Testis (tissue), 2 donors: ENCODE data around the gene CLCN1.

Experiments
- POLR2A ChIP-seq: fragments of 450-650 bp; IDR thresholded peaks from one replicate; pipeline ENCODE4 v1.6.1; 2017; ENCODE audit warnings: antibody characterized with exemption, mild to moderate bottlenecking, moderate library complexity
- TF ChIP-seq, protein P1 (sequence below), 3 experiments: fragments of 450-650 bp in 2 of 3; fragments of 200-600 bp in 1 of 3; sonication (generic) in 1 of 3; IDR thresholded peaks; one replicate each; pipeline ENCODE4 v1.5.1; 2016 to 2019; ENCODE audit warnings: antibody characterized with exemption in 3 of 3, mild to moderate bottlenecking in 2 of 3, moderate library complexity in 1 of 3

DNA sequence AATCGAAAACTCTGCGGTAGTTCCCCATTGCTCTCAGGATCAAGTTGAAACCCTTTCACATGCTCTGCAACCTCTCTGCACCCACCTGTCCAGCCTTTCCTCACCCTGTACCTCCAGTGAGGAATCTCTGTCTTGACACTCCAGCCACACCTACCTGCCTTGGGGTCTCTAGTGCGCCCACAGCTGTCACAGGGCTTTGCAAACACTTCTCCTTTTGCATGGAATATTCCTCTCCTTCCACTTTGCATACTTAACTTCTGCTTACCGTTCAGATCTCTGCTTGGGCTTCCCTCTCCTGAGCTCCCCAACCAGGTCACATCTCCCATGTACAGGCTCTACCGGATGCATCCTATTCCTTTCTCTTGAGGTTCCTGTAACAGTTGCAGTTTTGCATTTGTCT is 58.6 kb downstream of the CLCN1 start:
- TF ChIP-seq, protein P1, sequence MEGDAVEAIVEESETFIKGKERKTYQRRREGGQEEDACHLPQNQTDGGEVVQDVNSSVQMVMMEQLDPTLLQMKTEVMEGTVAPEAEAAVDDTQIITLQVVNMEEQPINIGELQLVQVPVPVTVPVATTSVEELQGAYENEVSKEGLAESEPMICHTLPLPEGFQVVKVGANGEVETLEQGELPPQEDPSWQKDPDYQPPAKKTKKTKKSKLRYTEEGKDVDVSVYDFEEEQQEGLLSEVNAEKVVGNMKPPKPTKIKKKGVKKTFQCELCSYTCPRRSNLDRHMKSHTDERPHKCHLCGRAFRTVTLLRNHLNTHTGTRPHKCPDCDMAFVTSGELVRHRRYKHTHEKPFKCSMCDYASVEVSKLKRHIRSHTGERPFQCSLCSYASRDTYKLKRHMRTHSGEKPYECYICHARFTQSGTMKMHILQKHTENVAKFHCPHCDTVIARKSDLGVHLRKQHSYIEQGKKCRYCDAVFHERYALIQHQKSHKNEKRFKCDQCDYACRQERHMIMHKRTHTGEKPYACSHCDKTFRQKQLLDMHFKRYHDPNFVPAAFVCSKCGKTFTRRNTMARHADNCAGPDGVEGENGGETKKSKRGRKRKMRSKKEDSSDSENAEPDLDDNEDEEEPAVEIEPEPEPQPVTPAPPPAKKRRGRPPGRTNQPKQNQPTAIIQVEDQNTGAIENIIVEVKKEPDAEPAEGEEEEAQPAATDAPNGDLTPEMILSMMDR (IDR thresholded peaks at IDR 0.05), result no peak
- TF ChIP-seq POLR2A, result no peak
